Measurements from ENCODE around the gene PLOD1.

PLOD1 gene

DNA sequence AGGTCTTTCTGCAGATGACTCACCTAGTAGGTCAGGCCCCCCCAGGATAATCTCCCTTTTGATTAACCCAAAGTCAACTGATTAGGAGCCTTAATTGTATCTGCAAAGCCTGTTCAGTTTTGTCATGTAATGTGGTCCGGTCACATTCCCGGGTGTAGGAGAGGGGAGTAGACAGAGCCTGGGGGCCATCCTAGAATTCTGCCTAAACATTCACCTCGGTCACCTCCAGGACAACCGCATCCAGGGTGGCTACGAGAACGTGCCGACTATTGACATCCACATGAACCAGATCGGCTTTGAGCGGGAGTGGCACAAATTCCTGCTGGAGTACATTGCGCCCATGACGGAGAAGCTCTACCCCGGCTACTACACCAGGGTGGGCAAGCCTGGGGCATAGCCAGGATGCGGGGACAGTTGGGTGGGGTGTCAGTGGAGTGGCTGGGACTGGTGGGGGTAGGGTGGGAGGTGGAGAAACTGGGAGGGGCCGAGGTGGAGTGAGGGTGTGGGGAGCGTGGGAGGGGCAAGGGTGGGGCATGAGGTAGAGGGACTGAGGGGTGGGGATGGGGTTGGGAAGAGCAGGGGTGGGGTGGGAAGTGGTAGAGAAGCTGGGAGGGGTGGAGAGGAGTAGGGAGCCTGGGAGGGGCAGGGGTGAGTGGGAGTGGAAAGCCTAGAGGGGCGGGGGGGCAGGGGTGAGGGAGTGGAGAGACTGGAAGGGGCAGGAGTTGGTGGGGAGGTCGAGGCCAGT, 36.1 kb downstream of the PLOD1 start:
- no peak overlapping the region for H3K4me3 Mint-ChIP-seq
- DNase-seq (ENCODE audit: low spot score in 2 of 2) (no peak), ATAC-seq (no peak)
- no peaks in the 10 kb centered on the region for H3K9me3 Mint-ChIP-seq
- H3K36me3 Mint-ChIP-seq = peaks cover 18% of the 10 kb centered on the region
- peaks cover 6% of the 10 kb centered on the region for H3K4me1 Mint-ChIP-seq
- H3K27ac Mint-ChIP-seq = no peak overlapping the region

DNA sequence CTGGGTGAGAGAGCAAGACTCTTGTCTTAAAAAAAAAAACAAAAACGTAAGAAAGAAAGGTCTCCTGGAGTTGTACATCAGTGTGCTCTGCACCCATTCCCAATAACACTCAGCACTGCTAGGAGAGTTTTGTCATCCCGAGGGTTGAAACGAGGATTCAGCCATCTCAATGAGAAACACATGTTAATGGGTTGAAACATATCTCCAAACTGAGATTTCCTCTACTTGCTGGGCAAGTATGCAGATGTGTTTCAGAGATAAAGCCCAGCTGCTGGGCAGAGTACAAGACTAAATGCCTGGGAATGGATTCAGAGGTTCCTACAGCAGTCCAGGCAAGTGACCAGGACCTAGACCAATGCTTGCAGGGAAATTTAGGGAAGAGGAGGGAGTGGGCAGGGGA, 43.1 kb downstream of the PLOD1 start:
- Mint-ChIP-seq H3K4me1 (peaks cover 36% of the 10 kb centered on the region), H3K27ac (no peak overlapping the region), H3K9me3 (no peaks in the 10 kb centered on the region), H3K4me3 (no peak overlapping the region), H3K36me3 (peaks cover 27% of the 10 kb centered on the region)
- DNase-seq (ENCODE audit: low spot score in 2 of 2) (no peak), ATAC-seq (no peak)

DNA sequence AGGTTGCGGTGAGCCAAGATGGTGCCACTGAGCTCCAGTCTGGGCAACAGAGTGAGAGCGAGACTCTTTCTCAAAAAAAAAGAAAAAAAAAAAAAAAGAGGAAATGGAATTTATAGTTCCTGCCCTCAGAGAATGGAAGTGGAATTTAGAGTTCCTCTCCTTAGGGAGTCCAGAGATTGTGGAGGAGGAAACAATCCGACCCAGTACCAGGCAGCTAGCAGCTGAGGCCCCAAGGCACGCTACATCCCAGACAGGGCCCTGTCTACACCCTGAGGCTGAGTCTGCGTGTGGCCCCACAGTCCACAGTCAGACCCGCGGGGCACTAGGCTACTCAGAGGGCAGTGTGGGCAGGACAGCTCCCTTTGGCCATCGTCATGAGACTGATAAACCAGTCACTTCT, 43.8 kb downstream of the PLOD1 start:
- Mint-ChIP-seq H3K9me3 (no peaks in the 10 kb centered on the region), H3K27ac (no peak overlapping the region), H3K4me1 (peaks cover 34% of the 10 kb centered on the region), H3K36me3 (peaks cover 29% of the 10 kb centered on the region), H3K4me3 (no peak overlapping the region)
- ATAC-seq = no peak
- no peak for DNase-seq (ENCODE audit: low spot score in 2 of 2)

DNA sequence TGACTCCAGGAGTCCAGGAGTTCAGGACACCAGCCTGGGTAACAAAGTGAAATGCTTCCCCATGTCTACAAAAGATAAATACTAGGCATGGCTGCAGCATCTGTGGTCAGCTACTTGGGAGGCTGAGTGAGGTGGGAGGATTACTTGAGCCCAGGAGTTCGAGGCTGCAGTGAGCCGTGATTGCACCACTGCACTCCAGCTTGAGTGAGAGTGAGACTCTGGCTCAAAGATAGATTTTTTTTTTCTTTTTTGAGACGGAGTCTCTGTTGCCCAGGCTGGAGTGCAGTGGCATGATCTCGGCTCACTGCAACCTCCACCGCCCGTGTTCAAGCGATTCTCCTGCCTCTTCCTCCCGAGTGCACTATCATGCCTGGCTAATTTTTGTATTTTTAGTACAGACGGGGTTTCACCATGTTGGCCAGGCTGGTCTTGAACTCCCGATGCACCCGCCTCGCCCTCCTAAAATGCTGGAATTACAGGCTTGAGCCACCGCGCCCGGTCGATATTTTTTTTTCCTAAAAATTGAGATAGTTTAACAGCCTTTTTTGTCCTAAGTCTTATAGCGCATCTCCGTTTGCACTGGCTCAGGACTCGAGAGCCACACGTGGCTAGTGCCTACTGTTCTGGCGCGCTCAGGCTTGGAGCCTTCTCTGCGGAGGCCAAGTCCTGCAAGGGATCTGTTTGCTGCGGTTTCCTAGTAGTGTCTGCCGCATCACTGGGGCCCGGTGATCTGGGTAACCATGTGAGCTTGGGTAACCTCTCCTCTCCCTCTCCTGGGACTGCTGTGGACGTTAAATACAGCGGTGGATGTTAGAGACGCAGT, 44.7 kb downstream of the PLOD1 start:
- Mint-ChIP-seq H3K4me1 (peaks cover 43% of the 10 kb centered on the region), H3K36me3 (peaks cover 38% of the 10 kb centered on the region), H3K4me3 (peak overlapping the region; percentile 92), H3K9me3 (no peaks in the 10 kb centered on the region), H3K27ac (peak overlapping the region; percentile 96)
- ATAC-seq (no peak), DNase-seq (ENCODE audit: low spot score in 2 of 2) (no peak)

DNA sequence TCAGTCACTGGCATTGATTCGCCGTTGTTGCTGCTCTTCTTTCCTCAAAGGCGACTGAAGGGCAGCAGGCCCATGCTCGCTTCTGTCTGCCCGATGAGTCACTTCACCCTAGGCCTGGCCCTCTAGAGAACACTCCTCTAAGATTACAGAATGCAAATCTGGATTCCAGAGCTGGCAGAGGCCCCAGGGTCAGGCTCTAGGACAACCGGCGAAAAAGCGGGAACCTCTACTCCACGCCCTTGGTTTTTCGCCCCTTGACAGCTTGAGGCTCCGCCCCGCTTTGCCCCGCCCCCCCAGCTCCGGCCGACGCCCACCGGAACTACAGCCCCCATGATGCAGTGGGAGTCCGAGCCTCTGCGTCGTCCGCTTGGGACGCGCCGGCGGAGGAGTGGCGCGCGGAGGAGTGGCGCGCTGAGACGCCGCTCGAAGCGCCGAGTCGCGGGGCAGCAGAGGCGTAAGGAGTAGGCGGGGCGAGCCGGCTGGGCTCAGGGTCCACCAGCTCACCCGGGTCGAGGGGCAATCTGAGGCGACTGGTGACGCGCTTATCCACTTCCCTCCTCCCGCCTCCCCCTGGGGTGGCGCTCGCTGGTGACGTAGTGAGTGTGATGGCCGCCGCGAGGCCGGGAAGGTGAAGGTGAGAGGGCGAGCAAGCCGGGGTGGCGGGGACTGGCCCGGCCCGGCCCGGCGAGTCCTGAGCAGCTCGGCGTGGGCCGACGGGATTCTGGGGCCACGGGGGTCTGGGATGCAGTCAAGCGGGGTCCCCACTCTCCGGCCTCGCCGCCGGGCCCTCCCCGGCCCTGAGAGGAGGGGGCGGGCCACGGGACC, 45.5 kb downstream of the PLOD1 start, which contains the start of gene MFN2:
Gene MFN2 (plus strand): TSS at position 594 of the 825 bp plus-strand sequence. CDS start 8,725 bp downstream, outside the sequence.
- Mint-ChIP-seq H3K4me3 (peak within 1 kb of the TSS; percentile 92), H3K27ac (peak within 1 kb of the TSS; percentile 96), H3K4me1 (peaks cover 50% of the 10 kb centered on the region), H3K36me3 (peaks cover 46% of the 10 kb centered on the region), H3K9me3 (no peaks in the 10 kb centered on the region)
- ATAC-seq (peak; percentile 96), DNase-seq (ENCODE audit: low spot score in 2 of 2) (peak; percentile 92 to 97)

DNA sequence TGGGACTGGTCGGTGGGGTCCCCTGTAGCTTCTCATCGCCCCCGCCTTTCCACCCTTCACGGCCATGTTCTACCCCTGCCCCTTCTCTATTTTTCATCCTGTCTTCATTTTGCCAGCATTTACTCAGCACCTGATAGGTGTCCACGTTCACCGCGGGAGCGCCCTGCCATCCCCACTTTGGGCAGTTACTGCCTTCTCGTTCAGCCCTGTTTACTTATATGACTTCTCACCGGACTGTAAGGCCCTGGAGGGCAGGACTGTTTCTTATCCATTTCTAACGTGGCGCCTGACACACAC, 46.1 kb downstream of the PLOD1 start:
- peaks cover 52% of the 10 kb centered on the region for H3K36me3 Mint-ChIP-seq
- ATAC-seq = no peak
- H3K9me3 Mint-ChIP-seq = no peaks in the 10 kb centered on the region
- peaks cover 52% of the 10 kb centered on the region for H3K4me1 Mint-ChIP-seq
- no peak for DNase-seq (ENCODE audit: low spot score in 2 of 2)
- peak overlapping the region; percentile 92 for H3K4me3 Mint-ChIP-seq
- peak overlapping the region; percentile 96 for H3K27ac Mint-ChIP-seq

DNA sequence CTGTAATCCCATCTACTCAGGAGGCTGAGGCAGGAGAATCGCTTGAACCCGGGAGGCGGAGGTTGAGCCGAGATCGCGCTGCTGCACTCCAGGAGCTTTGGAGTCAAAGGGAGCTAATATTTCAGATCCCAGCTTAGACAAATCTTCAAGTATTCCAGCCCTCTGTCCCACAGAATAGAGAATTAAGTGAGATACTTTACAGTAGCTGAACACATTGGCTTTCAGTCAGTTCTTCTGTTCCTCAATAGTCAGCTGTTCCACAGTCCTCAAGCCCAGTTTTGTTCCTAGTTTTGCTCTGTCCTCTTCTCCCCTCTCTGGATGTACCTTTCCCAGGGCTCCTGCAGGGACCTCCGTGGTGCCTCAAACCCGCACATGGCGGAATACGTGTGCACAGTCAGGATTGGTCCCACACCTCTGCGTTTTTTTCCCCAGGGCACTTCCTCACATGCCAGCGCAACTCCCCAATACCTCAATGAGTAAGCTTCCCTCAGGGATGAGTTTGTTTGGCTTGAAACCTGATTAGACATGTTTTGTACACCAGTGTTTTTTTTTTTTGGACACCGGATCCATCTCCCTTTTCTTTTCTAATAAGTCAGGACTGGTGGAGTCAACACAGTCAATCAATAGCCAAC, 47.0 kb downstream of the PLOD1 start:
- Mint-ChIP-seq H3K36me3 (peaks cover 61% of the 10 kb centered on the region), H3K9me3 (no peaks in the 10 kb centered on the region), H3K4me1 (peaks cover 59% of the 10 kb centered on the region), H3K27ac (peak overlapping the region; percentile 96), H3K4me3 (peak overlapping the region; percentile 92)
- ATAC-seq = no peak
- DNase-seq (ENCODE audit: low spot score in 2 of 2) = no peak

DNA sequence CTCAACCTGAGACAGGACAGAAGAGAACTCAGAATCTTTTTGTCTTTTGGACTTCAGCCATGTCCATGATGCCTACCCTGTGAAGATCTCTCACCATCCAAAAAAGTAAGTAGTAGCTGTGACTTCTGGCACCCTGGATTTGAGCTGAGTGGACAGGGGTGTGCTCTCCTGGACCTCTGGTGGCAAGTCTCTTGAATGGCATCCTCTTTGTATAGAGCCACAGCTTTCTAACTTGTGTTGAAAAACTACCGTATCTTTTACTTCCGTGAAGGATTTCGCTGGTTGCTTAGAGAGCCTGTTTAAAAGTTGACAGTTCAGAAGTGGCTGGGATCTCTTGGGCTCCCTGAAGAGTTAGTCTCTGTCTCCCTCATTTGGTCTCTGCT, 47.5 kb downstream of the PLOD1 start:
- Mint-ChIP-seq H3K4me3 (peak overlapping the region; percentile 92), H3K9me3 (no peaks in the 10 kb centered on the region), H3K4me1 (peaks cover 59% of the 10 kb centered on the region), H3K36me3 (peaks cover 65% of the 10 kb centered on the region), H3K27ac (peak overlapping the region; percentile 96)
- DNase-seq (ENCODE audit: low spot score in 2 of 2) (no peak), ATAC-seq (no peak)

DNA sequence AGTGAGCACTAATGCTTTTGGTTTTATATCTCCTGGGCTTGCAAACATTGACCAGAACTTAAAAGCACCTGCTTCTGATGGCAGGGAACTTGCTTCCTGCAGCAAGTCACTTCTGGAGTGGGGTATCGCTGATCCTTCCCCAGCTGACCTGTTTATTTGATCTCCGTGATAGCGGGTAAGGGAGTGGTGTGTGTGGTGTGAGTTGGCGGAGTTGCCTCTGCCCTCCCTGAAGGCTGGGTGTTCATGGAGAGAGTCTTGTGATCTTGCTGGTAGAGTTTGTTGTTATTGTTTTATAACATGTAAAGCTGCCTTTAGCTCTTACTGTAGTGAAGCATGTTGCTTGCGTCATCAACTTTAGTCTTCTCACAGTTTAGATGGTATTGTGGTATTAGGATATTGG, 49.6 kb downstream of the PLOD1 start:
- H3K36me3 Mint-ChIP-seq = peaks cover 81% of the 10 kb centered on the region
- H3K27ac Mint-ChIP-seq = peak overlapping the region; percentile 5
- H3K9me3 Mint-ChIP-seq = no peaks in the 10 kb centered on the region
- DNase-seq (ENCODE audit: low spot score in 2 of 2) = no peak
- no peak overlapping the region for H3K4me3 Mint-ChIP-seq
- no peak for ATAC-seq
- peaks cover 62% of the 10 kb centered on the region for H3K4me1 Mint-ChIP-seq

DNA sequence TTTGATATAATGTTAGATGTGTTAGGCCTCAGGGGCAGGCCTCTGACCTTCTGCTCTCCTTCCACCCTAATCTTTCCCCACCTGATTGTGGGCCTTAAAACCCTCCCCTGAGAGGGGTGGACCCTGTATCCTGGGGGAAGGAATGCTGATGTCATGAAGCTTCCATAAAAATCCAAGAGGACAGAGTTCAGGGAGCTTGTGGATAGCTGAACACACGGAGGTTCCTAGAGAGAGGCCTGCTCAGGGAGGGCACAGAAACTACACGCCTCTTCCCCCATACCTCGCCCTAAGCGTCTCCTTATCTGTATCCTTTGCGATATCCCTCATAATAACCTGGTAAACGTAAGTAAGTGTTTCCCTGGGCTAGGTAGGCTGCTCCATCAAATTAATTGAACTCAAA, 50.1 kb downstream of the PLOD1 start:
- H3K9me3 Mint-ChIP-seq = no peaks in the 10 kb centered on the region
- H3K27ac Mint-ChIP-seq = peak overlapping the region; percentile 5
- H3K4me1 Mint-ChIP-seq = peaks cover 63% of the 10 kb centered on the region
- H3K36me3 Mint-ChIP-seq = peaks cover 84% of the 10 kb centered on the region
- H3K4me3 Mint-ChIP-seq = no peak overlapping the region
- DNase-seq (ENCODE audit: low spot score in 2 of 2) (no peak), ATAC-seq (no peak)

DNA sequence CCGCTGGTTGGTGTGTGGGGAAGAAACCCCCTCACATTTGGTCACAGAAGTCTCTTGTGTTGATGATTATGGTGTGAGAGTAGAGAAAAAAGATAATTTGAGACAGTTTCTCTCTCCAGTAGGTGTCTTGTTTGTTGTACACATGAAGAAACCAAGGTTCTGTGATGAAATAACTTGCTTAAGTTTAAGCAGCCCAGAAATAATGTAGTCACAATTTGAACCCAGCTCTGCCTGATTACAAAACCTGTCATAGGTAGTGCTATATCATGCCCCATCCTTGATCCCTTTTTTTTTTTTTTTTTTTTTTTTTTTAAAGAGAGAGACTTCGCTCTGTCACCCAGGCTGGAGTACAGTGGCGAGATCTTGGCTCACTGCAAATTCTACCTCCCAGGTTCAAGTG, 50.7 kb downstream of the PLOD1 start:
- Mint-ChIP-seq H3K36me3 (peaks cover 90% of the 10 kb centered on the region), H3K27ac (peak overlapping the region; percentile 5), H3K4me1 (peaks cover 63% of the 10 kb centered on the region), H3K9me3 (no peaks in the 10 kb centered on the region), H3K4me3 (no peak overlapping the region)
- no peak for ATAC-seq
- DNase-seq (ENCODE audit: low spot score in 2 of 2) = no peak

DNA sequence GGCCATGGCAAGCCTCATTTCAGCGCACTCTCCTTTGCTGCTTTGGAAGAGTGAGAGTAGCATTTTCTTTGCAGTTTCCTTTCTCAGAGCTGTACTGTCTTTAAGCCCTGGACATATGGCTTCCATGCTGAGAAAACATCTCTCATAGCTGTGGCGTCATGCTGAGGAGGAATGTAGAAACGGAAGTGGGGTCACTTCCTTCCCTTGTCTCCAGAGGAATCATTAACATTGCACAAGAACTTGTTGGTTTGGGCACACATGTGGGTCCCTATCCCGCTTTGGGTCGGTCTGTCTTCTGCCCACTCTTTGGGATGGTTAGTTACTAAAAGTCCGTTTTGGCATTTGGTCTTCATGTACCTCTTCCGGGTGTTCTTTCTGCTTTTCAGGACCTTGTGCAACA, 51.3 kb downstream of the PLOD1 start:
- H3K36me3 Mint-ChIP-seq = peaks cover 92% of the 10 kb centered on the region
- peaks cover 66% of the 10 kb centered on the region for H3K4me1 Mint-ChIP-seq
- no peaks in the 10 kb centered on the region for H3K9me3 Mint-ChIP-seq
- H3K4me3 Mint-ChIP-seq = no peak overlapping the region
- H3K27ac Mint-ChIP-seq = no peak overlapping the region
- no peak for ATAC-seq
- DNase-seq (ENCODE audit: low spot score in 2 of 2) = no peak

DNA sequence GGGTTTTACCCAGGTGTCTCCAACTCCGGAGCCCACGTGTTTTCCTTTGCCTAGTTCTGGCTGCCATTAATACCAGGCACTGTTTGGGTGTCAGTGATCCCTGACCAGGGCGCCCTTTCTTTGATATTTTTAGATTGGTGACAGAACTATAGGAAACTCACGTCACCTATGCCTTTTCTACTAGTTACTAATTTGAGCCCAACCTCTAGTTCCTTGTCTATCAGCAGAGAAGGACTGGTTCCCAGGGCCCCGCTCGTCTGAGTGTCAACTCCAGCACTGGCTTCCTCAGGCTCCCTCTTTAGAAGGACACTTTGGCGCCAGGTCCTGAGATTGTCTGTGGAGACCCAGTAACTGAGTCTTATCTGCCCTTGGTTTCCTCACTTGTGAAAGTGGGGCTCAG, 55.2 kb downstream of the PLOD1 start:
- no peak for DNase-seq (ENCODE audit: low spot score in 2 of 2)
- H3K4me1 Mint-ChIP-seq = peaks cover 38% of the 10 kb centered on the region
- peak overlapping the region; percentile 85 for H3K27ac Mint-ChIP-seq
- no peak overlapping the region for H3K4me3 Mint-ChIP-seq
- no peak for ATAC-seq
- no peaks in the 10 kb centered on the region for H3K9me3 Mint-ChIP-seq
- H3K36me3 Mint-ChIP-seq = peaks cover 92% of the 10 kb centered on the region

DNA sequence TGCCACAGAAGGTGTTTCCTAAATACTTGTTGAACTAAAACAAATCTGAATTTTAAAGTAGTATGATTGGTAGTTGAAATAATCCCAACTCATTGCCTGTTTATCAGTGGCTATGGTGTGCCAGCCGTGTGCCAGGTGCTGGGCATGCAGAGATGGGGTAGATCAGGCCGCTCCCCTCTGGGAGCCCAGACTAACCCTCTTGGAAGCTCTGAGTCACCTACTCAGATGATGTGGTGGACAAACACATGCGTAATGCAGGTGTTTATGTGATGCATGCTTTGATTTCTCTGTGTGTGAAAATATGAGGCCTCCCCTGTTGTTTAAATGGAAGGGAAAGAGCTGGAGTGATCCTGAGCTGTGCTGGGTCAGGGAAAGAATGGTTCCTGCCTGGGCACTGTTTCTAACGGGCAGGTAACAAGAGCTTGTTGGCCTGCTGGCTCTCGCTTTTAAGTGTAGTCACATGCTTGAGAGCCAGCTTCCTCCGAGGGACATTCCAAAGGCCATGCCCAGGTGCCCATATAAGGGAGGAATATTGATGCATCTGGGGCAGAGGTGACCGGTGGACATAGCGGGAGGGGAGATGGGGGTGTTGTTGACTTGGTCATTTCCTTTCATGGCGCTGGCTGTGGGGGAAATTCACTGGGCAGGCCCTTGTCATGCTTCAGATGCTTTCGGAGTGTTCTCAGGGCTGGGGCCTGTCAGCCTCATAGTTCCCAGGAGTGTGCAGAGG, 56.0 kb downstream of the PLOD1 start:
- no peak overlapping the region for H3K4me3 Mint-ChIP-seq
- ATAC-seq (no peak), DNase-seq (ENCODE audit: low spot score in 2 of 2) (no peak)
- H3K36me3 Mint-ChIP-seq = peaks cover 92% of the 10 kb centered on the region
- H3K4me1 Mint-ChIP-seq = peaks cover 35% of the 10 kb centered on the region
- no peaks in the 10 kb centered on the region for H3K9me3 Mint-ChIP-seq
- peak overlapping the region; percentile 85 for H3K27ac Mint-ChIP-seq
